PFSK-1 (cell line): ENCODE data around the gene DAPK1.

Experiments used
- POLR2AphosphoS5 ChIP-seq: IDR thresholded peaks from 2 replicates; pipeline ENCODE4 v1.6.1; 2012; ENCODE audit warnings: low read depth, mild to moderate bottlenecking, control low read depth, low read length, moderate library complexity
- SIN3A ChIP-seq: IDR thresholded peaks from 2 replicates; pipeline ENCODE4 v1.6.1; 2012; ENCODE audit warnings: mild to moderate bottlenecking, low read length, moderate library complexity, borderline replicate concordance; ENCODE audit not compliant: insufficient read depth

- TF ChIP-seq SIN3A (no peak), POLR2AphosphoS5 (no peak)
Observed at GRCh38 chr9:87567001-87567400, 69.3 kb downstream of the DAPK1 start.
